Astrocyte (in vitro differentiated cells and primary cell): Measurements from ENCODE around the gene GOLGA6B.
"Not testable (repeated sequence)": the region's sequence is repeated elsewhere in the genome, so short reads cannot be mapped to it uniquely, and the experiment has no call there.

Experiments used
- EZH2 ChIP-seq: IDR thresholded peaks from 2 replicates; pipeline ENCODE4 v1.6.1; 2012; ENCODE audit warnings: mild to moderate bottlenecking, low read length, inconsistent platforms; ENCODE audit not compliant: insufficient read depth
- TF ChIP-seq, protein P1 (sequence below): IDR thresholded peaks from 2 replicates; pipeline ENCODE4 v1.5.1; 2011; ENCODE audit warnings: low read depth, mild to moderate bottlenecking, inconsistent platforms, low read length, moderate library complexity; ENCODE audit not compliant: insufficient read depth

DNA sequence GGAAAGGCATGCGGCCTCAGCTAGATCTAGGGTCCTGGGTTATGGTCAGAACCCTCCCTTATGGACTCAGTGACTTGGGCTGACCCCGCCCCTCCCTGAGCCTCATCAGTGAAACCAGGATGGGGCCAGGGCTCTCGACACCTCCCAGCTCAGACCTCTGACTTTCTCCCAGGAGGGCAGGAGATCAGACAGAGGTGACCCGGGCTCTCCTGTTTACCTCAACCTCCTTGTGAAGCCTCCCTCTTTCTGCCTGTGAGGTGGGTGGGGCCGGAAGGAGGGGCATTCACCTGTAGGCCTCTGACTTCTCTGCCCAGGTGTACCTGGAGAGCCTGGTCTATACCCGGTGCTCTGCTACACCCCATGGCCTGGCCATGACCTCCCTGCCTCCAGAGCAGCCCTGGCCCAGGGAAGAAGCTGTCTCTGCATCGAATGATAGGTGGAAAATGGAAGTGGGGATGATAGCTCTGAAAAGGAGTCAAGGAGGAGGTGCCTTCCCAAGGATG, 25.4 kb upstream of the GOLGA6B start:
- TF ChIP-seq, protein P1, sequence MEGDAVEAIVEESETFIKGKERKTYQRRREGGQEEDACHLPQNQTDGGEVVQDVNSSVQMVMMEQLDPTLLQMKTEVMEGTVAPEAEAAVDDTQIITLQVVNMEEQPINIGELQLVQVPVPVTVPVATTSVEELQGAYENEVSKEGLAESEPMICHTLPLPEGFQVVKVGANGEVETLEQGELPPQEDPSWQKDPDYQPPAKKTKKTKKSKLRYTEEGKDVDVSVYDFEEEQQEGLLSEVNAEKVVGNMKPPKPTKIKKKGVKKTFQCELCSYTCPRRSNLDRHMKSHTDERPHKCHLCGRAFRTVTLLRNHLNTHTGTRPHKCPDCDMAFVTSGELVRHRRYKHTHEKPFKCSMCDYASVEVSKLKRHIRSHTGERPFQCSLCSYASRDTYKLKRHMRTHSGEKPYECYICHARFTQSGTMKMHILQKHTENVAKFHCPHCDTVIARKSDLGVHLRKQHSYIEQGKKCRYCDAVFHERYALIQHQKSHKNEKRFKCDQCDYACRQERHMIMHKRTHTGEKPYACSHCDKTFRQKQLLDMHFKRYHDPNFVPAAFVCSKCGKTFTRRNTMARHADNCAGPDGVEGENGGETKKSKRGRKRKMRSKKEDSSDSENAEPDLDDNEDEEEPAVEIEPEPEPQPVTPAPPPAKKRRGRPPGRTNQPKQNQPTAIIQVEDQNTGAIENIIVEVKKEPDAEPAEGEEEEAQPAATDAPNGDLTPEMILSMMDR = not testable (repeated sequence)
- not testable (repeated sequence) for TF ChIP-seq EZH2
